Occipital lobe (tissue), 2 donors: ENCODE measurements around the gene ARHGEF11. TPM values are rescaled to one million over a fixed set of nuclear protein-coding genes. Genes with fewer than 3 reads are reported as not detected.

Source experiments
- DNase-seq: peaks from one replicate; lab custom pipeline; 2025; lab: John Stamatoyannopoulos, UW
- total RNA-seq: library from RNA; depleted of rRNA; stranded (reverse); fragments of >200 nt; gene quantifications from one replicate; pipeline ENCODE4 v1.2.3, GENCODE V29; 2014

ARHGEF11 gene
- total RNA-seq, 1 donor from 2014 or later: 38.4 TPM

GRCh38 chr1:157001304-157001703 lies 44.2 kb downstream of the ARHGEF11 start:
- DNase-seq: no peak

DNA sequence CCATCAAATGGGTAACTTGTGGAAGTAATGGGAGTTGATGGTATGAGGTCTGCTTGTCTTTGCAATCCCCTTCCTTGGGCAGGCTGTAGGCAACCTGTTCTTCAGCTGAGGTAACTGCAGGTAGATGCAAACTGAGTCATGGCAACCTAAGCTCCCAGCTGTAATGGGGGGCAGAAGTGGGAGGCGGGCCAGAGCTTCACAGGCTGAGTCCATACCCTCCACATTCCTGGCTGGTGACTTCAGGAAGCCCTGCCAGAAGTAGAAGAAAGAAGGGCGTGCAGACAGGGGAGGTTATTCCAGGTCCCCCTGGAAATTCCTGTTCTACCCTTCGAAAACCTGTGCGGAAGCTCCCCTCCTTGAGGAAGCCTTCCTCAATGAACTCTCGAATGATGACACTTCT lies 44.9 kb downstream of the ARHGEF11 start:
- no peak for DNase-seq

DNA sequence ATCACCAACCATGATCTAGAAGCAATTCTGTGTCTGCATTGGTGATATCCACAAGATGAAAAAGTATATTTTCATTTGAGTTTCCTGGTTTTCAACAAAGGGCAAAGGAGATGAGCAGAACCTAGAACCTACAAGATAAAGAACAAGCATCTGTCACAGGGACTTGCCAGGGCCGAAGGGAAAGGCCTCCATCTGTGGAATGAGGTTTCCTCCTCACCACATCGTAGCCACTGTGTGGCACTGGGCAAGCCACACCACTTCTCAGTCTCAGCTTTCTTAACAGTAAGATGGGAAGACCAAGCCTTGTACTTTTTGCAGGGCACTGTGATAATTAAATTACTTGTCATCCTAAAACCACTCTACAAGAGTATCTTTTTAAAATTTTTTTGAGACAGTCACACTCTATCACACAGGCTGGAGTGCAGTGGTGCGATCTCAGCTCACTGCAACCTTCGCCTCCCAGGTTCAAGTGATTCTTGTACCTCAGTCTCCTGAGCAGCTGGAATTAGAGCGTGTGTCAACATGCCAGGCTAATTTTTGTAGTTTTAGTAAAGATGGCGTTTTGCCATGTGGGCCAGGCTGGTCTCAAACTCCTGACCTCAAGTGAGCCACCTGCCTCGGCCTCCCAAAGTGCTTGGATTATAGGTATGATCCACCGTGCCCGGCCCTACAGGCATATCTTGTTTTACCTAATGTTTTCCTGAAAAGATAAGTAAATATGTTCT lies 45.8 kb downstream of the ARHGEF11 start:
- DNase-seq: no peak

GRCh38 chr1:156998840-156999500 lies 46.6 kb downstream of the ARHGEF11 start:
- DNase-seq: no peak

GRCh38 chr1:156998301-156998700 lies 47.2 kb downstream of the ARHGEF11 start:
- no peak for DNase-seq

GRCh38 chr1:156995412-156995811 lies 50.1 kb downstream of the ARHGEF11 start:
- no peak for DNase-seq

- no peak for DNase-seq
Measured at GRCh38 chr1:156994277-156994676, 51.3 kb downstream of the ARHGEF11 start.

DNA sequence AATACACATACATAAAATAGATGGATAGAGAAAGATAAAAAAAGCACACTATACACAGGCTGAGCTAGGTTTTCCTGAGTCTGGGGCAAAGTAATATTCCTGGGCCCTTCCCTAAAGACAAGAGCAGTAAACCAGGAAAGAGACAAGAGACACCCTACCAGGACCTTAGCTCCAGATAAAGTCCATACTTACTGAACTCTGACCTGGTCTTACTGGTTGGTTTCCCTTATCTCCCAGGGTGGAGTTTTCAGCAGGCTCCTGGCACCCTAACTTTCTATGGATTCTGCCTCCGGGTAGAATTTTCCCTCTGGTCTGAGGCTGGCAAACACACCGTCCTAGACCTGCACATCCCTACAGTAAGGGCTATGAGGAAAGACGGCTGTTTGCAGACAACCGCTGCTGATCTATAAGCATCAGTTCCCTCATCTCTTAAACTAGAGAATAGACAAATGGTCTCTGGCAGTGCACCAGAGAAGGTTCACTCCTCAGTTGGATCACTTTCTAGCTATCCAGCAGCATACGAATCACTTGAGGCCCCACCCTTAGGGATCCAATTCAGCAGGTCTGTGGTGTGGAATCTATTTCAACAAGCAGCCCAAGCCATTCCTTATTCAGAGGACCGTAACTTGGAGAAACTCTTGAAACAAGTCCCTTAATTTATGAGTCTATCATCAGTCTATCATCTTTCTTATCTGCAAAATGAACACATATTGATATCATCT lies 52.0 kb downstream of the ARHGEF11 start:
- DNase-seq: no peak

DNA sequence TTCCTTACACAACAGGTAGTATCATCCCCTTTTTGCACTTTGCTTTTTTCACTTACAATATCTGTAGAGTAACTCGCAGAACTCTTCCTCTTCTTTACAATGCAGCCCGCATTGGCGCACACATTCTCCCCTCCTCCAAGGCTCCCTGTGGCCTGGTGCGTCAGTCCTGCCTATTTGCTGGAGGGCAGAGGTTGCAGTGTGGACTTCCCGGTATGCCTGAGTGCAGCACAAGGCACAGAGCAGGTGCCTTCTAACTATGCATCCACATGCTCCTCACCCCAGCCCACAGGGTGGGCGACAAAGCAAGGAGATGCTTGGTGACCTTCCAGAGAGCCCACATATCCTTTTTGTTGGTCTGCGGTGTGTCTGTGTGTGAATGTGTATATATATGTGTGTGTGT lies 53.3 kb downstream of the ARHGEF11 start:
- no peak for DNase-seq

DNA sequence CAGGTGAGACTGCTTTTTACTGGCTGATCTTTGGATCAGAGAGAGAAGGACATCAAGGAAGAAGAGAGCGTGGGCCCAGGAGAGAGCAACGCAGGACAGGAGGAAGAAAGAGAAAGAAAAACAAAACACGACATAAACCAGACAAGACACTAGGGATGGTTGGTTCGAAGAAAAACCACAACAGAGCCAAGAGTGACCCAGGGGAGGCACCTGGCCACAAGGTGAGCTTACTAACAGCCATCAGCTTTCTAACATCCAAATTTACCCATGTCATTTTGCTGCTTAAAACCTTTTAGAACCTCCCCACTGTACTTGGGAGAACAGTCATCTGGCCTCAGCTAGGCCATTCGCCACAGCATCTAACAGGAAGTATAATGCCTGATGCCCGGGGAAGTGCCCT lies 57.8 kb downstream of the ARHGEF11 start:
- DNase-seq: no peak

- no peak for DNase-seq
Measured at GRCh38 chr1:156980551-156980950, 65.0 kb downstream of the ARHGEF11 start.

DNA sequence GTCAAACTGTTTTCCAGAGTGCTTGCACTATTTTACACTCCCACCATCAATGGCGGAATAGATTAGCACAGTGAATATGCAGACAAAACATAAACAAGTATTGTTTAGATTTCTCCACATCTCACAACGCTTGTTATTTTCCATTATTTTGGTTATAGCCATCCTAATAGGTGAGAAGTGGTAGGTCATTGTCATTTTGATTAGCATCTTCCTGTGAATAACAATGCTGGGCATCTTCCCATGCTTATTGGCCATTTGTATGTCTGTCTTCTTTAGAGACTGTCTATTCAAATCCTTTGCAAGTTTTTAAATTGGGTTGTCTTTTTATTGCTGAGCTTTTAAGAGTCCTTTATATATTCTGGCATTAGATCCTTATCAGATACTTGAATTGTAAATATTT lies 70.5 kb downstream of the ARHGEF11 start:
- no peak for DNase-seq

- DNase-seq: no peak
Measured at GRCh38 chr1:156973417-156973816, 72.1 kb downstream of the ARHGEF11 start.

GRCh38 chr1:156970017-156970416 lies 75.5 kb downstream of the ARHGEF11 start:
- no peak for DNase-seq

- no peak for DNase-seq
Measured at GRCh38 chr1:156969496-156969895, 76.0 kb downstream of the ARHGEF11 start.

- DNase-seq: no peak
Measured at GRCh38 chr1:156964441-156964840, 81.1 kb downstream of the ARHGEF11 start.

GRCh38 chr1:156963621-156964020 lies 81.9 kb downstream of the ARHGEF11 start:
- DNase-seq: no peak

DNA sequence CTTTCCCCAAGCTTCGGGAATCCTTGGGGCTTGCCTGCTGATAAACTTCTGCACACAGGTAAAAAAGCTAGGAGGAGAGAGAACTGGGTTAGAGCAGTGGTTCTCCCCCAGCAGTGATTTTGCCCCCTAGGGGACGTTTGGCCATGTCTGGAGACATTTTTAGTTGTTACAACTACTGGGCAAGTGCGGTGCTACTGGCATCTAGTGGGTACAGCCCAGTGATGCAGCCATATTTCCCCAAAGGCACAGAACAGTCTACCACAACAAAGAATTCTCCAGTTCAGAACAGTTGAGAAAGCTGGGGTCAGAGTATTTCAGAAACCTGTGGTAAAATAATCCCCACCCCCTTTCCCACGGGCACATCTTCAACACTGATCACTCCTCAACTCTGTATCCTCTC lies 83.8 kb downstream of the ARHGEF11 start:
- DNase-seq: no peak

DNA sequence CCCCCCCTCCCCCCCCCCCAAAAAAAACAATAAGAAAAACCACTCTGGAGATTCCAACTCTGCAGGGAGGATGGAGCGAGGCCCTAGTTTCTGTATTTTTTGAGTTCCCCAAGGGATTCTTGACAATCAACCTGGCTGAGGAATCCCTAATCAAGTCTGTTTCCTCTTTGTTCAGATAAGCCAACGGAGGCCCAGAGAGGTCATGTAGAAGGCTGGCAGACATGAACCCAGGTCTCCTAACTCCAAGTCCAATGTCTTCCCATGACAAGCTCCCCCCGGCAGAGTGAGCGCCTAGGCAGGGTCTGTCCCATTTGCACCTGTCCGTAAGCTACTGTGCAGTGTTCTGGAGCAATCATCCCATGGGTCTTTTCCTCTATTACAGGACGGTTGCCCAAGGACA lies 85.6 kb downstream of the ARHGEF11 start:
- no peak for DNase-seq

DNA sequence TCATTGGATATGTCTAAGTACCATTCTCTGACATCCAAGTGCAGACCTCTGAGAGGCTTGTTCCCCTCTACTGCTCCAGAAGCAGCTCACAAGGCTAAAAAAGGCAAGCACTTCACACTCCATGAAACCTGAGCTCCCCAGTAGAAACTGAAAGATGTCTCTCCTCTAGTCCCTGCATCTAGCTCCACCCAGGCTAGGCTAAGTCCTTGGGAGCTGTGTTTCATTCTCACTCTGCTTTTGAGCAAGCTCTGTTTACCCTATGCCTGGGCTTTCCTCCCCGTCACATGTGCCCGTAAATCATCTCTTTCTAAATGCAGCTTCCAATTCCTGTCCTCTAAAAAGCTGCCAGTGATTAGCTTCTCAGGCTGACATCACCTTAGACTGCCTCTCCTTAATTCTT lies 86.1 kb downstream of the ARHGEF11 start:
- DNase-seq: no peak

GRCh38 chr1:156958247-156958714 lies 87.3 kb downstream of the ARHGEF11 start:
- DNase-seq: no peak

DNA sequence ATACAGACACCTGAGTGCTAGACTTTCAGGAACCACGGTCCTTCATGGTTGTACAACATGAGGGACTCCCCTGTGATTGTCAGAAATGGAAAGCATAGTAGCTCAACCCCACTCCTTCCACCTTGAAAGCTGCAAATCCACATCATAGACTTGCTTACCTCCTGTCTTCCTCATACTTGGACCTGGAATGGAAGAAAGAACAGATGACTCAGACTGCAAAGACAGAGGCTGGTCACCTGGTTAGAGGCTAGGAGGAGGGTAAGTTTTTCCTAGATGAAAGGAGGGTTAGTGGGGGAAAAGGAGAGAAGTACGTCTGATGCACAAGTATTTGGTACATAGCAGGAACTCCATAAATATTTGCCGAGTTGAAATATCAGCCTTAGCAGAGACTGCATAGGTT lies 87.9 kb downstream of the ARHGEF11 start:
- DNase-seq: no peak

GRCh38 chr1:156956333-156956732 lies 89.2 kb downstream of the ARHGEF11 start:
- DNase-seq: no peak
